Upper lobe of right lung (tissue), 1 donor: ENCODE results near the gene CTTN. TPM values are rescaled to one million over a fixed set of nuclear protein-coding genes. Genes with fewer than 3 reads are reported as not detected.

Source experiments
- ATAC-seq: fragments of 200-7000 bp; cut with Tn5 transposase; one replicate; pipeline ENCODE4 v1.9.1; 2020; ENCODE audit warnings: mild to moderate bottlenecking, moderate library complexity
- DNase-seq: peaks from one replicate; pipeline ENCODE4 v3.0.0-alpha.2; 2020
- H3K27ac ChIP-seq: fragments of 200-600 bp; one replicate; pipeline ENCODE4 v1.8.0; 2022
- H3K27me3 ChIP-seq: fragments of 200-600 bp; one replicate; pipeline ENCODE4 v1.8.0; 2022; ENCODE audit warnings: mild to moderate bottlenecking
- H3K36me3 ChIP-seq: fragments of 200-600 bp; one replicate; pipeline ENCODE4 v1.8.0; 2022
- H3K4me1 ChIP-seq: fragments of 200-600 bp; one replicate; pipeline ENCODE4 v1.8.0; 2022
- H3K4me3 ChIP-seq: fragments of 200-600 bp; one replicate; pipeline ENCODE4 v1.8.0; 2022; ENCODE audit warnings: mild to moderate bottlenecking
- H3K9me3 ChIP-seq: fragments of 200-600 bp; one replicate; pipeline ENCODE4 v1.8.0; 2022
- intact Hi-C: fragments of 100-400 bp; cut with DNase I; formaldehyde crosslinking; loops from one replicate; pipeline ENCODE4 v1.11.0; 2022
- total RNA-seq: library from RNA; stranded (reverse); fragmentation: NEBNext Ultra II Directional; extraction: Animal tissue kit (Norgen Biotek cat#: 25700); gene quantifications from one replicate; pipeline ENCODE4 v1.2.1, GENCODE V29; 2021
- TF ChIP-seq, protein P1 (sequence below): fragments of 200-600 bp; IDR thresholded peaks from one replicate; pipeline ENCODE4 v1.8.0; 2022; ENCODE audit warnings: antibody characterized with exemption
- donor health status: DM: no; HTN: yes; CAD: no; lungs with severe emphysema.

Gene CTTN
- total RNA-seq, 1 donor from 2014 or later, result 177 TPM

GRCh38 chr11:70378506-70379134, 19.7 kb upstream of the CTTN start:
- Histone ChIP-seq H3K9me3 (no peaks in the 10 kb centered on the region), H3K27me3 (no peaks in the 10 kb centered on the region), H3K36me3 (peaks cover 94% of the 10 kb centered on the region), H3K4me1 (no peaks in the 10 kb centered on the region), H3K27ac (no peak overlapping the region), H3K4me3 (no peak overlapping the region)
- ATAC-seq (no peak), DNase-seq (peak; percentile 2)
- intact Hi-C loops, result no loop called here
- TF ChIP-seq, protein P1, sequence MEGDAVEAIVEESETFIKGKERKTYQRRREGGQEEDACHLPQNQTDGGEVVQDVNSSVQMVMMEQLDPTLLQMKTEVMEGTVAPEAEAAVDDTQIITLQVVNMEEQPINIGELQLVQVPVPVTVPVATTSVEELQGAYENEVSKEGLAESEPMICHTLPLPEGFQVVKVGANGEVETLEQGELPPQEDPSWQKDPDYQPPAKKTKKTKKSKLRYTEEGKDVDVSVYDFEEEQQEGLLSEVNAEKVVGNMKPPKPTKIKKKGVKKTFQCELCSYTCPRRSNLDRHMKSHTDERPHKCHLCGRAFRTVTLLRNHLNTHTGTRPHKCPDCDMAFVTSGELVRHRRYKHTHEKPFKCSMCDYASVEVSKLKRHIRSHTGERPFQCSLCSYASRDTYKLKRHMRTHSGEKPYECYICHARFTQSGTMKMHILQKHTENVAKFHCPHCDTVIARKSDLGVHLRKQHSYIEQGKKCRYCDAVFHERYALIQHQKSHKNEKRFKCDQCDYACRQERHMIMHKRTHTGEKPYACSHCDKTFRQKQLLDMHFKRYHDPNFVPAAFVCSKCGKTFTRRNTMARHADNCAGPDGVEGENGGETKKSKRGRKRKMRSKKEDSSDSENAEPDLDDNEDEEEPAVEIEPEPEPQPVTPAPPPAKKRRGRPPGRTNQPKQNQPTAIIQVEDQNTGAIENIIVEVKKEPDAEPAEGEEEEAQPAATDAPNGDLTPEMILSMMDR, result no peak

- no peaks in the 10 kb centered on the region for H3K27me3 ChIP-seq
- peaks cover 81% of the 10 kb centered on the region for H3K36me3 ChIP-seq
- peak; percentile 40 for DNase-seq
- intact Hi-C loops, result no loop called here
- TF ChIP-seq, protein P1, result no peak
- no peak overlapping the region for H3K4me3 ChIP-seq
- H3K27ac ChIP-seq, result no peak overlapping the region
- ATAC-seq, result no peak
- H3K4me1 ChIP-seq, result no peaks in the 10 kb centered on the region
- no peaks in the 10 kb centered on the region for H3K9me3 ChIP-seq
These were observed 17.0 kb upstream of the CTTN start for GRCh38 chr11:70381350-70381749.

DNA sequence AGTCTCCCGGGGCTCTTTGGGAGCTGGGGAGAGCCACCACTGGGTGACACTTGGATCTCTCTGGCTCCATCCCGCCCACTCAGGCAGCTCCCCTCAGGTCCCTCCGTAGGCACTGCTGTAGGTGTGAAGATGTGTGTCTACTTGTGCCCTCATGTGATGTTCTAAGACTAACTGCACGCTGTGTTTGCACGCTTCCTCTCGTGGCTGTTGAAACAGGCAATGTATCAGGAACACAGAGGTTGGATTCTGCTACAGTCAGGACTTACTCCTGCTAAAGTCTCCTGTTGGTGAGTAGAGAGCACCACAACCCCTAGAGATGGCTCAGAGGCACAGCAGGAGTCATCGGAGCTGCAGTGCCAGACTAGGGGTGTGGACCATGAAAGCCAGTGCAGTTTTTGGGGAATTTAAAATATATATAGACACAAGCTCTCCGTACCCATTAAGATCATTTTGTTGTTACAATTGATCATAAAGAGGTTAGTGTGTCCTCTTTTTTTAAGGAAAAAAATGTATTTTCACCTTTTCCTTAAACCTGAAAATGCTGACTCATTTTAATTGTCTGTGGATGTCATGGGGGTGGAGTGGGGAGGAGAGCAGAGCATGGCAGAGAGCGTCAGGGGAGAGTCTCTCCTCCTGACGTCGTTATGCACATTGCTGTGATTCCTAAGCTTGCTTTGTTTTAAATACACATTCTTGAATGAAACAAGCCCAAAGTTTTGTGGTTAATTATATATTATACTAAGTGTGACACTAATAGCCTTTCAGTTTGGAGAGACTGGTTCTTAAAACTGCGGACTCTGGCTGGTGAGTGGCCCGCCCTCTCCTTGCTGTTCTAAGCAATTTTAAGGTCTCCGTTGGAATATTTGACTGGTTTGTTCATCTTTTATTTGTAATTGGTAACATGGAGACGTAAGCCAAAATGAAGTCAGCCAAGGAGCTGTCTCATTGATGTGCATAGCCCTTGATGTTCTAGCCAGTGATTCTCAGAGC, 16.2 kb upstream of the CTTN start:
- peaks cover 74% of the 10 kb centered on the region for H3K36me3 ChIP-seq
- no peak overlapping the region for H3K4me3 ChIP-seq
- DNase-seq (no peak), ATAC-seq (no peak)
- H3K4me1 ChIP-seq, result no peaks in the 10 kb centered on the region
- H3K9me3 ChIP-seq, result no peaks in the 10 kb centered on the region
- no peak overlapping the region for H3K27ac ChIP-seq
- intact Hi-C loops, result no loop called here
- H3K27me3 ChIP-seq, result no peaks in the 10 kb centered on the region
- TF ChIP-seq, protein P1, result no peak

GRCh38 chr11:70383664-70384565, 14.4 kb upstream of the CTTN start:
- DNase-seq, result no peak
- Histone ChIP-seq H3K27me3 (no peaks in the 10 kb centered on the region), H3K4me1 (no peaks in the 10 kb centered on the region), H3K9me3 (no peaks in the 10 kb centered on the region), H3K36me3 (peaks cover 56% of the 10 kb centered on the region), H3K27ac (no peak overlapping the region), H3K4me3 (no peak overlapping the region)
- intact Hi-C loops, result no loop called here
- ATAC-seq, result peak; percentile 25
- TF ChIP-seq, protein P1, result no peak

GRCh38 chr11:70384566-70385152, 13.7 kb upstream of the CTTN start:
- intact Hi-C loops, result no loop called here
- Histone ChIP-seq H3K27me3 (no peaks in the 10 kb centered on the region), H3K9me3 (no peaks in the 10 kb centered on the region), H3K36me3 (peaks cover 49% of the 10 kb centered on the region), H3K4me3 (no peak overlapping the region), H3K27ac (no peak overlapping the region), H3K4me1 (no peaks in the 10 kb centered on the region)
- ATAC-seq (peak; percentile 35), DNase-seq (peak; percentile 60)
- TF ChIP-seq, protein P1, result no peak
